HAP-1 (cell line): ENCODE data around the gene NACA.
A peak's percentile ranks its signal among the peaks of the same experiment; 100 is the strongest.
"Not testable (repeated sequence)": the region's sequence is repeated elsewhere in the genome, so short reads cannot be mapped to it uniquely, and the experiment has no call there.

Experiments used
- DNase-seq, 2 experiments: peaks; one replicate each; pipeline ENCODE4 v3.0.0-alpha.2; 2016 to 2020; ENCODE audit warnings: low spot score in 2 of 2
- H3K27me3 ChIP-seq: fragments of 250-450 bp; sonication (Bioruptor Pico); 2 replicates; pipeline ENCODE4 v1.5.1; 2020; ENCODE audit warnings: low read depth, mild to moderate bottlenecking, moderate library complexity
- H3K36me3 ChIP-seq: fragments of 250-450 bp; sonication (Bioruptor Pico); replicated peaks from 2 replicates; pipeline ENCODE4 v1.5.1; 2020; ENCODE audit warnings: mild to moderate bottlenecking
- H3K4me1 ChIP-seq: fragments of 250-450 bp; sonication (Bioruptor Pico); 2 replicates; pipeline ENCODE4 v1.5.1; 2020; ENCODE audit warnings: mild to moderate bottlenecking
- H3K4me3 ChIP-seq: fragments of 250-450 bp; sonication (Bioruptor Pico); 2 replicates; pipeline ENCODE4 v1.5.1; 2020; ENCODE audit warnings: mild to moderate bottlenecking, moderate library complexity
- H3K9me3 ChIP-seq: fragments of 250-450 bp; sonication (Bioruptor Pico); 2 replicates; pipeline ENCODE4 v1.5.1; 2020; ENCODE audit warnings: mild to moderate bottlenecking, moderate library complexity
- in situ Hi-C: fragments of 300-500 bp; cut with MboI; formaldehyde crosslinking; loops from 3 replicates; pipeline ENCODE4 v1.14.3; 2020; ENCODE audit warnings: low sequenced_read_pairs, inconsistent platforms, mixed read lengths

NACA gene

DNA sequence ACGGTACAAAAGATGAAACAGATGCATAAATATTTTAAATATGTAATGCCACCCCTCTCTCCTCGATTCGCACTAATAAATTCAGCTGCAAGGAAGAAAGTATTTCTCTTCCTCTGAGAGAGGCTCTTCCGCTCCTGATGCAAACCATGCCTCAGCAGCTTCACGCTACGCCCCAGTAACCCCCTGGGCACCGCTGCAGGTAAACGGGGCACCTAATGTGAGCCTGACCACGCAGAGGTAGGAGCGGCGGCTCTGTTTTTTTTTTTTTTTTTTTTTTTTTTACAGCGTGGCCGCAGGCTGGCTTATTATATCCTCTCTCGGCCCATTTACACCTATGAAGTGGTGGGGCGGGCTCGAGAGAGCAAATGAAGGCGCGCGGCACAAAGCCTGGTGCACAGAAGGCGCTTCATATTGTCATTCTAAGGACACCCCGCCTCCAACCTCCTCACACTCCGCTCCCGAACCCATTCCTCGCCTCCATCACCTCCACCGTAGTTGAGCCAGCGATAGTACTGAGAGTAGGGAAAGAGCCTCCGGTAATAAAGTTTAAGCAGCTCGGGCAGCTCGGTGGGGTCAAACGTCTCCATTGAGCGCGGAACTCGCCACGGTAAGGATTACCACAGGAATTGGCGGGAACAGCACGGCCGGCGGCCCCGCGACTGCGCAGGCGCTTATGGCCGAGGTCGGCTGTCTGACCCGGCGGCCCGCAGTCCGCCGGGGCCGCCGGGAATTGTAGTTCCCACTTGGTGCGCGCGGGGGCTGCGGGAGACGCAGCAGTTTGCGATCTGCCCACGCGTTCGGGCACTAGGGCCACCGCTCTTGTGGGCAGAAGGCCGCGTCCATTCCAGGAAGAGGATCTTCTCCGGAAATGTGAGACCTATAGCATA, 26.9 kb upstream of the NACA start, which contains the start of gene PRIM1:
TSS of gene PRIM1 (minus strand) at position 612 of the 887 bp plus-strand sequence. CDS start at position 587, 25 bp downstream.
- Histone ChIP-seq H3K9me3 (no peaks in the 10 kb centered on the region), H3K27me3 (no peaks in the 10 kb centered on the region), H3K4me3 (peak within 1 kb of the TSS; percentile 59), H3K4me1 (peaks cover 6% of the 10 kb centered on the region), H3K36me3 (peaks cover 20% of the 10 kb centered on the region)
- peak; percentile 84 to 94 for DNase-seq
- in situ Hi-C loops, result loop anchor here (5.0 kb wide), 1 partner anchor 235 kb away; no protein-coding TSS in a partner anchor

DNA sequence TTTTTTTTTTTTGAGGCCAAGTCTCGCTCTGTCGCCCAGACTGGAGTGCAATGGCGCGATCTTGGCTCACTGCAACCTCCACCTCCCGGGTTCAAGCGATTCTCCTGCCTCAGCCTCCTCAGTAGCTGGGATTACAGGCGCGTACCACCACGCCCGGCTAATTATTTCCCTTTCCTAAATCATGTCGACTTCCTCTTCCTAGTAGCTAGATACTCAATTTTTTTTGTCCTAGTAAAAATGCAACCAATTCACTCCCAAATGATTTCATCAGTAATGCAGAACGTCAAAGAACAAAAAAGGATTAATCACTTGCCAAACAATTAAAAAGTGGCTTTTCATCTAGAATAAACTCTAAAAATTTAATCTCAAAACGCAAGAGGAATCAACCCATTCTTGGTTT, 25.5 kb upstream of the NACA start:
- H3K9me3 ChIP-seq, H3K4me1 ChIP-seq, H3K27me3 ChIP-seq, DNase-seq: not testable (repeated sequence)
- H3K4me3 ChIP-seq, result peak overlapping the region; percentile 59
- peaks cover 32% of the 10 kb centered on the region for H3K36me3 ChIP-seq
- in situ Hi-C loops, result loop anchor here (5.0 kb wide), 1 partner anchor 237 kb away; no protein-coding TSS in a partner anchor

- in situ Hi-C loops, result loop anchor here (5.0 kb wide), 1 partner anchor 237 kb away; no protein-coding TSS in a partner anchor
Observed at GRCh38 chr12:56749853-56750252, 24.8 kb upstream of the NACA start.

DNA sequence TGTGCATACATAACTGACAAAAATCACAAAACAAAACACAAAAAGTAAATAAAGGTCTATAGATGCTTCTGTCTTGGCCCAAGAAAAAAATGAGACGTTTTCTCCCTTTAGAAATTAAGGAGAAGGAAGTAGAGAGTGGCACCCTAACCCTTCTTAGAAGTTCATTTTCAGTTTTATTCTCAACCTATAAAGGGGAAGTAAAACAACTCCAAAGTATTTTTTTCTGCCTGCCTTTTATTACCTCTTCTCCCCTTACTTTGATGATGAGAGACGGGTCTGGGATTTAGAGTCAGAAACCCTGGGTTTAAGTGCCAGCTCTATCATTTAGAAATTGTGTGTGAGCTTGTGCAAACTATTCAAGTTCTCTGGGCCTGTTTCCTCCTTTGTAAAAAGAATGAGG, 24.3 kb upstream of the NACA start:
- no peaks in the 10 kb centered on the region for H3K27me3 ChIP-seq
- no peaks in the 10 kb centered on the region for H3K9me3 ChIP-seq
- peaks cover 44% of the 10 kb centered on the region for H3K36me3 ChIP-seq
- peaks cover 6% of the 10 kb centered on the region for H3K4me1 ChIP-seq
- no peak for DNase-seq
- H3K4me3 ChIP-seq, result no peak overlapping the region
- in situ Hi-C loops, result no loop called here

More at GRCh38 chr12:56749853-56750252, 24.8 kb upstream of the NACA start:
- Histone ChIP-seq H3K4me1 (peaks cover 6% of the 10 kb centered on the region), H3K36me3 (peaks cover 39% of the 10 kb centered on the region), H3K4me3 (no peak overlapping the region), H3K9me3 (no peaks in the 10 kb centered on the region), H3K27me3 (no peaks in the 10 kb centered on the region)
- DNase-seq, result no peak

DNA sequence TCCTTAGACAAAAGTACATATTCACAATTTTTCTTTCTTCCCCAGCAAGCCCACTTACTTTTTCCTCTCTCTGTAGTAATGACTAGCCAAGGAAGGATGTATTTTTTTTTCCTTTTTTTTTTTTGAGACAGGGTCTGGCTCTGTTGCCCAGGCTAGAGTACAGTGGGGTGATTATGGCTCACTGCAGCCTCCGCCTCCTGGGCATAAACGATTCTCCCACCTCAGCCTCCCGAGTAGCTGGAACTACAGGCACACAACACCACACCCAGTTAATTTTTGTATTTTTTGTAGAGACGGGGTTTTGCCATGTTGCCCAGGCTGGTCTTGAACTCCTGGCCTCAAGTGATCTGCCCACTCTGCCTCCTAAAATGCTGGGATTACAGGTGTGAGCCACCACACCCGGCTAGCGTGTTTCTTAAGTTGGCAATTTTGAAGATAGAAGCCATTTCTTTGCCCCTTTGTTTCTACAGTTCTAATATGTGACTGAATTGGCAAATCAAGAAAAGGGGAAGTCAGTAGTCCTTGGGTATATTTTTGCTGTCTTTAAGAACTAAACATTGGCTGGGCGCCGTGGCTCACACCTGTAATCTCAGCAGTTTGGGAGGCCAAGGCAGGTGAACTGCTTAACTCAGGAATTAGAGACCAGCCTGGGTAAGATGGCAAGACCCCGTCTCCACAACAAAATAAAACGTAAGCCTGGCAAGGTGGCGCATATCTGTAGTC, 3.2 kb upstream of the NACA start:
- in situ Hi-C loops, result no loop called here
- H3K36me3 ChIP-seq, result peaks cover 46% of the 10 kb centered on the region
- H3K9me3 ChIP-seq, result no peaks in the 10 kb centered on the region
- H3K4me3 ChIP-seq, result no peak overlapping the region
- no peaks in the 10 kb centered on the region for H3K27me3 ChIP-seq
- peaks cover 6% of the 10 kb centered on the region; the same call in 1 of the 2 replicates for H3K4me1 ChIP-seq
- DNase-seq, result no peak

- DNase-seq, in situ Hi-C loops, H3K4me3 ChIP-seq, H3K9me3 ChIP-seq, H3K27me3 ChIP-seq: not testable (repeated sequence)
- H3K4me1 ChIP-seq, result peaks cover 21% of the 10 kb centered on the region
- peaks cover 52% of the 10 kb centered on the region for H3K36me3 ChIP-seq
Observed at GRCh38 chr12:56726196-56726675, 1.1 kb upstream of the NACA start.

DNA sequence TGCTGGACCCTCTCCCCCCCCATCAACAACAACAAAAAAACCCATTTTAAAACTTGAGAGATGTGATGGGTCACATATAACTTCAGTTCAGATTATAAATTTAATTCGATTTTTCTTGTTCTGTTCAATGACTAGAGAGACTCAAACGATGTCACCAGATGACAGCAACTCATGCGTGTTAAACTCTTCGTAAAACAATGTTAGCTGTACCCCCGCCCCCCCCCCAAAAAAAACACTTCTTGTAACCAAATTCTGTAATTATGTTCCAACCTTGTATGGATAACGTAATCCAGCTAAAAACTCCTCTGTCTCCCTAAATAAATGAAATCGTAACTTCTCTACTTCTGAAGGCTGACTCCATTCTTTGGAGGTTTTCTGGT, 614 bp upstream of the NACA start:
- Histone ChIP-seq H3K36me3 (peaks cover 52% of the 10 kb centered on the region), H3K4me3 (peak overlapping the region; percentile 94), H3K4me1 (peaks cover 21% of the 10 kb centered on the region), H3K9me3 (no peaks in the 10 kb centered on the region), H3K27me3 (no peaks in the 10 kb centered on the region)
- in situ Hi-C loops, result no loop called here
- no peak for DNase-seq

- in situ Hi-C loops, result no loop called here
- Histone ChIP-seq H3K36me3 (peaks cover 55% of the 10 kb centered on the region), H3K27me3 (no peaks in the 10 kb centered on the region), H3K4me1 (peaks cover 21% of the 10 kb centered on the region), H3K4me3 (peak overlapping the region; percentile 94), H3K9me3 (no peaks in the 10 kb centered on the region)
- peak in 1 of 2 experiments; percentile 33 for DNase-seq
Observed at GRCh38 chr12:56724701-56724971, 463 bp downstream of the NACA start.

- peaks cover 21% of the 10 kb centered on the region for H3K4me1 ChIP-seq
- in situ Hi-C loops, result no loop called here
- peak overlapping the region; percentile 94 for H3K4me3 ChIP-seq
- peak in 1 of 2 experiments; percentile 30 for DNase-seq
- peaks cover 57% of the 10 kb centered on the region for H3K36me3 ChIP-seq
- H3K27me3 ChIP-seq, result no peaks in the 10 kb centered on the region
- H3K9me3 ChIP-seq, result no peaks in the 10 kb centered on the region
Observed at GRCh38 chr12:56723889-56724700, 1.0 kb downstream of the NACA start.

- DNase-seq, result peak in 1 of 2 experiments; percentile 48
- Histone ChIP-seq H3K9me3 (no peaks in the 10 kb centered on the region), H3K27me3 (no peaks in the 10 kb centered on the region), H3K4me1 (peaks cover 21% of the 10 kb centered on the region), H3K4me3 (peak overlapping the region; percentile 94), H3K36me3 (peaks cover 62% of the 10 kb centered on the region)
- in situ Hi-C loops, result no loop called here
Observed at GRCh38 chr12:56723352-56723751, 1.7 kb downstream of the NACA start.

DNA sequence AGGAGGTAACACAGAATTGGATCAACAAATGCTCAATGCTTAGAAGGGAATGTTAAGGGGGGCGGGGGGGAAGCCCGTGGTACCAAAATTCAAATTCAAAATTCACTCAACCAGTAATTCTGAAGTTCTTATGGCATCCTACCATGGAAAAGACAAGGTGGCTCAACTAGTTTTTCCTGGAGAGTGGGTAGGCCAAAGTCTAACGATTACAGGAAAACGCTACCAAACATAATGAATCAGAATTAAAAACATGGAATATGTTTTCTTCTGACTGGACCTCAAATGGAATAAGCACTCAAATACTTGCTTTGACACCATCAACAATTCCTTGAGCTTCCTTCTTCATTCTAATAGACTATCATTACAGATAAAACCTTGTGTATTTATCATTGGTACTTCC, 2.3 kb downstream of the NACA start:
- in situ Hi-C loops, result no loop called here
- H3K36me3 ChIP-seq, result peaks cover 62% of the 10 kb centered on the region
- H3K27me3 ChIP-seq, result no peaks in the 10 kb centered on the region
- H3K4me1 ChIP-seq, result peaks cover 21% of the 10 kb centered on the region
- H3K9me3 ChIP-seq, result no peaks in the 10 kb centered on the region
- no peak for DNase-seq
- peak overlapping the region; percentile 94 for H3K4me3 ChIP-seq

GRCh38 chr12:56721721-56722120, 3.4 kb downstream of the NACA start:
- no peaks in the 10 kb centered on the region for H3K9me3 ChIP-seq
- peaks cover 66% of the 10 kb centered on the region for H3K36me3 ChIP-seq
- in situ Hi-C loops, result no loop called here
- no peaks in the 10 kb centered on the region for H3K27me3 ChIP-seq
- peaks cover 21% of the 10 kb centered on the region for H3K4me1 ChIP-seq
- no peak overlapping the region; the same call in 1 of the 2 replicates for H3K4me3 ChIP-seq
- DNase-seq, result no peak

- peaks cover 71% of the 10 kb centered on the region for H3K36me3 ChIP-seq
- peaks cover 21% of the 10 kb centered on the region for H3K4me1 ChIP-seq
- in situ Hi-C loops, result no loop called here
- H3K9me3 ChIP-seq, result no peaks in the 10 kb centered on the region
- DNase-seq, result no peak
- no peaks in the 10 kb centered on the region for H3K27me3 ChIP-seq
- H3K4me3 ChIP-seq, result no peak overlapping the region
Observed at GRCh38 chr12:56721216-56721615, 3.9 kb downstream of the NACA start.
